Measurements from ENCODE around the gene PLCH1.

Gene PLCH1

GRCh38 chr3:155512175-155512866 lies 232.6 kb downstream of the PLCH1 start:
- H3K4me3 ChIP-seq (ENCODE audit: low read length), result no peak overlapping the region

GRCh38 chr3:155504682-155505081 lies 240.2 kb downstream of the PLCH1 start:
- Histone ChIP-seq H3K9ac (ENCODE audit: low read length) (no peak overlapping the region), H3K79me1 (ENCODE audit: low read length) (no peaks in the 10 kb centered on the region), H3K18ac (ENCODE audit: low read length) (no peak overlapping the region), H3K56ac (ENCODE audit: low read length) (no peak overlapping the region), H3K23ac (ENCODE audit: low read length) (no peak overlapping the region), H4K5ac (ENCODE audit: low read length) (no peak overlapping the region), H2BK15ac (replicated peaks; ENCODE audit: low read depth) (no peak overlapping the region), H3K4me3 (ENCODE audit: low read length) (no peak overlapping the region), H2BK120ac (ENCODE audit: low read depth, low read length) (no peak overlapping the region), H2BK5ac (ENCODE audit: low read length) (no peak overlapping the region), H4K8ac (ENCODE audit: low read depth, low read length) (no peak overlapping the region), H3K4me2 (ENCODE audit: low read length) (no peak overlapping the region), H3K4me1 (ENCODE audit: control insufficient read depth, low read depth, low read length) (no peaks in the 10 kb centered on the region), H2AK5ac (ENCODE audit: low read length) (no peak overlapping the region), H3K27me3 (ENCODE audit: insufficient read depth, low read length, poor library complexity) (no peaks in the 10 kb centered on the region), H3K4ac (ENCODE audit: low read depth, low read length) (no peak overlapping the region), H3K36me3 (ENCODE audit: control insufficient read depth, insufficient read depth, low read length) (no peaks in the 10 kb centered on the region), H3K79me2 (ENCODE audit: control insufficient read depth, insufficient read depth, low read length) (no peaks in the 10 kb centered on the region), H3K27ac (ENCODE audit: low read depth, low read length) (no peak overlapping the region)
- no CpG with 5 or more reads among the region's 1 CpG for WGBS (ENCODE audit: extremely low coverage, insufficient coverage, low lambda C conversion rate)
- no peak for DNase-seq

More at GRCh38 chr3:155512175-155512866, 232.6 kb downstream of the PLCH1 start:
- no CpG with 5 or more reads among the region's 8 CpGs for WGBS (ENCODE audit: extremely low coverage, insufficient coverage, low lambda C conversion rate)
- Histone ChIP-seq H3K9ac (ENCODE audit: low read length) (no peak overlapping the region), H4K8ac (ENCODE audit: low read depth, low read length) (no peak overlapping the region), H2BK5ac (ENCODE audit: low read length) (peak overlapping the region; percentile 2), H3K79me1 (ENCODE audit: low read length) (no peaks in the 10 kb centered on the region), H3K4me1 (ENCODE audit: control insufficient read depth, low read depth, low read length) (peaks cover 1% of the 10 kb centered on the region), H3K4me2 (ENCODE audit: low read length) (no peak overlapping the region), H3K4ac (ENCODE audit: low read depth, low read length) (no peak overlapping the region), H3K23ac (ENCODE audit: low read length) (no peak overlapping the region), H2AK5ac (ENCODE audit: low read length) (no peak overlapping the region), H3K56ac (ENCODE audit: low read length) (no peak overlapping the region), H3K27me3 (ENCODE audit: insufficient read depth, low read length, poor library complexity) (no peaks in the 10 kb centered on the region), H3K79me2 (ENCODE audit: control insufficient read depth, insufficient read depth, low read length) (no peaks in the 10 kb centered on the region), H3K27ac (ENCODE audit: low read depth, low read length) (no peak overlapping the region), H2BK15ac (replicated peaks; ENCODE audit: low read depth) (no peak overlapping the region), H3K18ac (ENCODE audit: low read length) (no peak overlapping the region), H4K5ac (ENCODE audit: low read length) (no peak overlapping the region), H3K36me3 (ENCODE audit: control insufficient read depth, insufficient read depth, low read length) (no peaks in the 10 kb centered on the region), H2BK120ac (ENCODE audit: low read depth, low read length) (no peak overlapping the region)
- DNase-seq, result no peak

- H3K27me3 ChIP-seq (ENCODE audit: insufficient read depth, low read length, poor library complexity), result no peaks in the 10 kb centered on the region
- H4K5ac ChIP-seq (ENCODE audit: low read length), result no peak overlapping the region
- no peak overlapping the region for H3K18ac ChIP-seq (ENCODE audit: low read length)
- no peak overlapping the region for H3K23ac ChIP-seq (ENCODE audit: low read length)
- DNase-seq, result no peak
- no peaks in the 10 kb centered on the region for H3K36me3 ChIP-seq (ENCODE audit: control insufficient read depth, insufficient read depth, low read length)
- H3K79me1 ChIP-seq (ENCODE audit: low read length), result no peaks in the 10 kb centered on the region
- H3K4ac ChIP-seq (ENCODE audit: low read depth, low read length), result no peak overlapping the region
- H4K8ac ChIP-seq (ENCODE audit: low read depth, low read length), result no peak overlapping the region
- whole genome bisulfite sequencing (ENCODE audit: extremely low coverage, insufficient coverage, low lambda C conversion rate), result no CpG with 5 or more reads among the region's 5 CpGs
- no peak overlapping the region for H2BK120ac ChIP-seq (ENCODE audit: low read depth, low read length)
- no peaks in the 10 kb centered on the region for H3K79me2 ChIP-seq (ENCODE audit: control insufficient read depth, insufficient read depth, low read length)
- no peak overlapping the region for H3K4me2 ChIP-seq (ENCODE audit: low read length)
- no peak overlapping the region for H2BK5ac ChIP-seq (ENCODE audit: low read length)
- H2AK5ac ChIP-seq (ENCODE audit: low read length), result no peak overlapping the region
- H3K9ac ChIP-seq (ENCODE audit: low read length), result no peak overlapping the region
- no peaks in the 10 kb centered on the region for H3K4me1 ChIP-seq (ENCODE audit: control insufficient read depth, low read depth, low read length)
- H3K4me3 ChIP-seq (ENCODE audit: low read length), result no peak overlapping the region
- no peak overlapping the region for H3K56ac ChIP-seq (ENCODE audit: low read length)
- no peak overlapping the region for H2BK15ac ChIP-seq (replicated peaks; ENCODE audit: low read depth)
- H3K27ac ChIP-seq (ENCODE audit: low read depth, low read length), result no peak overlapping the region
Measured at GRCh38 chr3:155502630-155503029, 242.2 kb downstream of the PLCH1 start.

- no peak overlapping the region for H3K23ac ChIP-seq (ENCODE audit: low read length)
- H3K4ac ChIP-seq (ENCODE audit: low read depth, low read length), result no peak overlapping the region
- no CpG with 5 or more reads among the region's 4 CpGs for whole genome bisulfite sequencing (ENCODE audit: extremely low coverage, insufficient coverage, low lambda C conversion rate)
- no peak overlapping the region for H4K8ac ChIP-seq (ENCODE audit: low read depth, low read length)
- no peak overlapping the region for H3K18ac ChIP-seq (ENCODE audit: low read length)
- no peak overlapping the region for H2BK120ac ChIP-seq (ENCODE audit: low read depth, low read length)
- no peak overlapping the region for H3K9ac ChIP-seq (ENCODE audit: low read length)
- no peak overlapping the region for H2AK5ac ChIP-seq (ENCODE audit: low read length)
- no peak overlapping the region for H4K5ac ChIP-seq (ENCODE audit: low read length)
- no peaks in the 10 kb centered on the region for H3K27me3 ChIP-seq (ENCODE audit: insufficient read depth, low read length, poor library complexity)
- no peak overlapping the region for H3K56ac ChIP-seq (ENCODE audit: low read length)
- H3K36me3 ChIP-seq (ENCODE audit: control insufficient read depth, insufficient read depth, low read length), result no peaks in the 10 kb centered on the region
- no peaks in the 10 kb centered on the region for H3K79me1 ChIP-seq (ENCODE audit: low read length)
- no peaks in the 10 kb centered on the region for H3K4me1 ChIP-seq (ENCODE audit: control insufficient read depth, low read depth, low read length)
- no peak overlapping the region for H3K27ac ChIP-seq (ENCODE audit: low read depth, low read length)
- DNase-seq, result no peak
- H3K4me3 ChIP-seq (ENCODE audit: low read length), result no peak overlapping the region
- no peak overlapping the region for H2BK15ac ChIP-seq (replicated peaks; ENCODE audit: low read depth)
- no peaks in the 10 kb centered on the region for H3K79me2 ChIP-seq (ENCODE audit: control insufficient read depth, insufficient read depth, low read length)
- H2BK5ac ChIP-seq (ENCODE audit: low read length), result no peak overlapping the region
- no peak overlapping the region for H3K4me2 ChIP-seq (ENCODE audit: low read length)
Measured at GRCh38 chr3:155500194-155500818, 244.6 kb downstream of the PLCH1 start.

GRCh38 chr3:155497930-155498647 lies 246.8 kb downstream of the PLCH1 start:
- H2BK5ac ChIP-seq (ENCODE audit: low read length), result no peak overlapping the region

More at GRCh38 chr3:155497930-155498647, 246.8 kb downstream of the PLCH1 start:
- WGBS (ENCODE audit: extremely low coverage, insufficient coverage, low lambda C conversion rate), result no CpG with 5 or more reads among the region's 5 CpGs
- Histone ChIP-seq H3K4ac (ENCODE audit: low read depth, low read length) (no peak overlapping the region), H3K9ac (ENCODE audit: low read length) (no peak overlapping the region), H3K79me1 (ENCODE audit: low read length) (no peaks in the 10 kb centered on the region), H3K79me2 (ENCODE audit: control insufficient read depth, insufficient read depth, low read length) (no peaks in the 10 kb centered on the region), H3K18ac (ENCODE audit: low read length) (no peak overlapping the region), H2BK15ac (replicated peaks; ENCODE audit: low read depth) (no peak overlapping the region), H3K56ac (ENCODE audit: low read length) (no peak overlapping the region), H4K5ac (ENCODE audit: low read length) (no peak overlapping the region), H3K4me1 (ENCODE audit: control insufficient read depth, low read depth, low read length) (no peaks in the 10 kb centered on the region), H4K8ac (ENCODE audit: low read depth, low read length) (no peak overlapping the region), H3K23ac (ENCODE audit: low read length) (no peak overlapping the region), H2BK120ac (ENCODE audit: low read depth, low read length) (no peak overlapping the region), H3K4me2 (ENCODE audit: low read length) (no peak overlapping the region), H3K27me3 (ENCODE audit: insufficient read depth, low read length, poor library complexity) (no peaks in the 10 kb centered on the region), H3K27ac (ENCODE audit: low read depth, low read length) (no peak overlapping the region), H3K36me3 (ENCODE audit: control insufficient read depth, insufficient read depth, low read length) (no peaks in the 10 kb centered on the region), H3K4me3 (ENCODE audit: low read length) (no peak overlapping the region), H2AK5ac (ENCODE audit: low read length) (no peak overlapping the region)
- DNase-seq, result no peak
